ENCODE results near the gene NR1H4.

DNA sequence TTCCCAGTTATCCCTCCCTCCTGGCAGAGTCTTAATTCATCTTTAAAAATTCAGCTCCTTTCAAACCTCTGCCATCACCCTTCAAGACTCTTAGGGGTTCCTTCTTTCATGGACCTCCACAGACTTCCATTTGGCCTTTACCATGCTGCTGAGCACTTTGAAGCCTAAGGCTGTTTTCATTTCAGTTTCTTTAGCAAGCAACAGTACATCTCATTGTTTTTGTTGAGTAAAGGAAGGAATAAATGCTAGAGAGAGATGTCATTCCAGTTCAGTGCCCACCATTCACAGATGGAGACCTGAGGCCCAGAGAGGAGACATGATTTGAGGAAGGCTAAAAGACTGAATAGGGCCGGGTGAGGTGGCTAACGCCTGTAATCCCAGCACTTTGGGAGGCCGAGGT is 98.5 kb downstream of the NR1H4 start:
- TF ChIP-seq CTCF (IDR thresholded peaks at IDR 0.05) = no peak
- no peak for TF ChIP-seq POLR2A (IDR thresholded peaks at IDR 0.05)
